GM19438 (cell line): Measurements from ENCODE around the gene ITIH2.
"Not testable (repeated sequence)": the region's sequence is repeated elsewhere in the genome, so short reads cannot be mapped to it uniquely, and the experiment has no call there.

ENCODE experiments used
- ATAC-seq: cut with Tn5 transposase; IDR thresholded peaks from one replicate; pipeline ENCODE4 v1.9.1; 2021; ENCODE audit warnings: low read depth; ENCODE audit not compliant: unreplicated experiment

The ITIH2 gene

GRCh38 chr10:7692368-7692767 is 10.7 kb upstream of the ITIH2 start:
- not testable (repeated sequence) for ATAC-seq

GRCh38 chr10:7693194-7693593 is 9.9 kb upstream of the ITIH2 start:
- ATAC-seq, result not testable (repeated sequence)

GRCh38 chr10:7696545-7696944 is 6.6 kb upstream of the ITIH2 start:
- no peak for ATAC-seq

- no peak for ATAC-seq
These were observed 5.7 kb upstream of the ITIH2 start for GRCh38 chr10:7697426-7697825.

- no peak for ATAC-seq
These were observed 2.5 kb upstream of the ITIH2 start for GRCh38 chr10:7700577-7701125.

- no peak for ATAC-seq
These were observed 1.9 kb upstream of the ITIH2 start for GRCh38 chr10:7701158-7701742.

- ATAC-seq, result no peak
These were observed 766 bp upstream of the ITIH2 start for GRCh38 chr10:7702288-7702812.

- ATAC-seq, result no peak
These were observed 1.2 kb downstream of the ITIH2 start for GRCh38 chr10:7704071-7705016.

GRCh38 chr10:7705341-7705740 is 2.2 kb downstream of the ITIH2 start:
- ATAC-seq, result no peak

GRCh38 chr10:7706534-7707073 is 3.5 kb downstream of the ITIH2 start:
- no peak for ATAC-seq

GRCh38 chr10:7707102-7707501 is 4.0 kb downstream of the ITIH2 start:
- no peak for ATAC-seq

GRCh38 chr10:7707858-7708622 is 4.9 kb downstream of the ITIH2 start:
- no peak for ATAC-seq

GRCh38 chr10:7708832-7709231 is 5.7 kb downstream of the ITIH2 start:
- no peak for ATAC-seq

GRCh38 chr10:7710446-7710845 is 7.3 kb downstream of the ITIH2 start:
- ATAC-seq, result no peak

GRCh38 chr10:7711075-7711474 is 8.0 kb downstream of the ITIH2 start:
- not testable (repeated sequence) for ATAC-seq

- ATAC-seq, result no peak
These were observed 12.4 kb downstream of the ITIH2 start for GRCh38 chr10:7715515-7715914.

GRCh38 chr10:7717767-7718166 is 14.7 kb downstream of the ITIH2 start:
- no peak for ATAC-seq

- no peak for ATAC-seq
These were observed 15.6 kb downstream of the ITIH2 start for GRCh38 chr10:7718685-7719084.

GRCh38 chr10:7720478-7720877 is 17.4 kb downstream of the ITIH2 start:
- ATAC-seq, result no peak

GRCh38 chr10:7722927-7723529 is 19.9 kb downstream of the ITIH2 start:
- no peak for ATAC-seq
